HepG2 (cell line): ENCODE measurements around the gene CLEC16A. TPM values are rescaled to one million over a fixed set of nuclear protein-coding genes. Genes with fewer than 3 reads are reported as not detected.

ENCODE experiments used
- ATAC-seq: fragments of 200-7000 bp; cut with Tn5 transposase; 3 replicates; pipeline ENCODE4 v1.9.1; 2020; ENCODE audit warnings: mild to moderate bottlenecking, moderate library complexity
- BruUV-seq: library from RNA; stranded (reverse); fragments of 400-500 nt; replicated peaks from 2 replicates; lab custom pipeline; 2021; lab: Mats Ljungman, UMichigan
- CTCF ChIA-PET: fragments of 300-600 bp; formaldehyde crosslinking; extraction: SDS; loops from one replicate; lab custom pipeline; 2021; ENCODE audit warnings: low total read pairs, inconsistent platforms, low intra/inter-chr PET ratio; lab: Yijun Ruan, JAX
- POLR2A ChIA-PET: fragments of 350-600 bp; sonication (Branson Sonifier 250); formaldehyde crosslinking; loops from one replicate; lab custom pipeline; 2020; ENCODE audit warnings: antibody characterized with exemption, inconsistent platforms; lab: Yijun Ruan, JAX
- DNase-seq: peaks from one replicate; pipeline ENCODE4 v3.0.0-alpha.2; 2015; ENCODE audit warnings: low spot score
- FAIRE-seq: peaks from 3 replicates; lab custom pipeline; 2011; peaks lifted over from hg19 to GRCh38; lab: Jason Lieb, UNC
- H2AFZ ChIP-seq: one replicate; pipeline ENCODE4 v1.6.1; 2011; ENCODE audit warnings: low read length, inconsistent platforms
- H3K27ac ChIP-seq: fragments of 300-600 bp; 3 replicates; pipeline ENCODE4 v1.8.0; 2011; ENCODE audit warnings: mixed run types, mild to moderate bottlenecking, mixed read lengths, low read length, inconsistent platforms; ENCODE audit not compliant: insufficient read depth; ENCODE audit errors: extremely low read length
- H3K27me3 ChIP-seq, 2 experiments: fragments of 200-600 bp in 1 of 2; 2 replicates in 1 of 2; 3 replicates in 1 of 2; pipeline versions ENCODE4 v1.6.0 to v1.8.0; 2011; ENCODE audit warnings: low read length in 2 of 2, mild to moderate bottlenecking in 2 of 2, moderate library complexity in 2 of 2, inconsistent platforms in 1 of 2; ENCODE audit not compliant: insufficient read depth in 2 of 2, control insufficient read depth in 1 of 2
- H3K36me3 ChIP-seq, 2 experiments: fragments of 200-600 bp in 1 of 2; replicated peaks in 1 of 2; 2 replicates in 1 of 2; 3 replicates in 1 of 2; pipeline versions ENCODE4 v1.5.1 to v1.8.0; 2011; ENCODE audit warnings: low read length in 2 of 2, inconsistent platforms in 1 of 2; ENCODE audit not compliant: insufficient read depth in 2 of 2, control insufficient read depth in 1 of 2
- H3K4me1 ChIP-seq: 2 replicates; pipeline ENCODE4 v1.5.1; 2012; ENCODE audit warnings: low read length, inconsistent platforms; ENCODE audit not compliant: insufficient read depth
- H3K4me2 ChIP-seq: 2 replicates; pipeline ENCODE4 v1.6.0; 2011; ENCODE audit warnings: low read depth, low read length, inconsistent platforms
- H3K4me3 ChIP-seq, 3 experiments: fragments of 200-600 bp in 1 of 3; sonication (generic), shearing (Covaris generic) in 1 of 3; replicated peaks in 1 of 3; 2 replicates each; pipeline ENCODE4 v1.5.1; 2011 to 2016; ENCODE audit warnings: low read length in 3 of 3, inconsistent platforms in 2 of 3, low read depth in 2 of 3, mild to moderate bottlenecking in 2 of 3, control low read depth in 1 of 3, mixed read lengths in 1 of 3; ENCODE audit not compliant: insufficient read depth in 1 of 3
- H3K79me2 ChIP-seq: one replicate; pipeline ENCODE4 v1.6.1; 2011; ENCODE audit warnings: low read length, inconsistent platforms; ENCODE audit not compliant: insufficient read depth
- H3K9ac ChIP-seq: 2 replicates; pipeline ENCODE4 v1.6.0; 2011; ENCODE audit warnings: mild to moderate bottlenecking, low read depth, low read length, inconsistent platforms; ENCODE audit not compliant: insufficient read depth
- H3K9me3 ChIP-seq: 2 replicates; pipeline ENCODE4 v1.5.1; 2012; ENCODE audit warnings: mild to moderate bottlenecking, low read length
- H4K20me1 ChIP-seq: 2 replicates; pipeline ENCODE4 v1.6.0; 2011; ENCODE audit warnings: inconsistent platforms, mild to moderate bottlenecking, low read length, moderate library complexity; ENCODE audit not compliant: insufficient read depth
- BCL3 ChIP-seq: sonication (generic); formaldehyde crosslinking; IDR thresholded peaks from 2 replicates; pipeline ENCODE4 v1.5.1; 2020; ENCODE audit warnings: mild to moderate bottlenecking, missing genetic modification reagents, moderate library complexity
- EHMT2 ChIP-seq: fragments of 200-600 bp; sonication (generic); IDR thresholded peaks from 2 replicates; pipeline ENCODE4 v1.7.0; 2017; ENCODE audit warnings: antibody characterized with exemption, low read depth, low read length, borderline replicate concordance
- FOXO4 ChIP-seq: sonication (generic); formaldehyde crosslinking; conservative IDR thresholded peaks from 2 replicates; pipeline ENCODE4 v1.8.1; 2023; ENCODE audit warnings: missing genetic modification reagents
- HES4 ChIP-seq: sonication (generic); formaldehyde crosslinking; IDR thresholded peaks from 2 replicates; pipeline ENCODE4 v1.9.0; 2021; ENCODE audit warnings: mild to moderate bottlenecking, missing genetic modification reagents, borderline replicate concordance
- PHF20 ChIP-seq: sonication (generic); formaldehyde crosslinking; IDR thresholded peaks from 2 replicates; pipeline ENCODE4 v1.5.0; 2020; ENCODE audit warnings: mild to moderate bottlenecking, missing genetic modification reagents
- RXRA ChIP-seq: sonication (generic); formaldehyde crosslinking; IDR thresholded peaks from 2 replicates; pipeline ENCODE4 v1.5.1; 2020; ENCODE audit warnings: missing genetic modification reagents
- SMC3 ChIP-seq: IDR thresholded peaks from 2 replicates; pipeline ENCODE4 v1.6.1; 2011; ENCODE audit warnings: low read length, improper control_type of control experiment
- TERF1 ChIP-seq: sonication (generic); formaldehyde crosslinking; IDR thresholded peaks from 2 replicates; pipeline ENCODE4 v1.8.0; 2022; ENCODE audit warnings: mild to moderate bottlenecking, missing genetic modification reagents, moderate library complexity
- USF2 ChIP-seq, 2 experiments: sonication (generic) in 1 of 2; formaldehyde crosslinking in 1 of 2; IDR thresholded peaks; 2 replicates each; pipeline versions ENCODE4 v1.5.1 to v1.6.1; 2011 to 2020; ENCODE audit warnings: borderline replicate concordance in 1 of 2, low read depth in 1 of 2, low read length in 1 of 2, mild to moderate bottlenecking in 1 of 2, missing genetic modification reagents in 1 of 2, moderate library complexity in 1 of 2
- ZBTB38 ChIP-seq: sonication (generic); formaldehyde crosslinking; IDR thresholded peaks from 2 replicates; pipeline ENCODE4 v1.5.1; 2020; ENCODE audit warnings: mild to moderate bottlenecking, missing genetic modification reagents
- ZEB1 ChIP-seq: IDR thresholded peaks from 2 replicates; pipeline ENCODE4 v1.6.1; 2012; ENCODE audit warnings: mild to moderate bottlenecking, low read depth, inconsistent platforms; ENCODE audit not compliant: insufficient replicate concordance
- ZNF138 ChIP-seq: sonication (generic); formaldehyde crosslinking; IDR thresholded peaks from 2 replicates; pipeline ENCODE4 v1.5.0; 2020; ENCODE audit warnings: mild to moderate bottlenecking, low read depth, missing genetic modification reagents
- ZNF383 ChIP-seq: sonication (generic); formaldehyde crosslinking; IDR thresholded peaks from 2 replicates; pipeline ENCODE4 v1.4.0; 2020; ENCODE audit warnings: missing genetic modification reagents, mild to moderate bottlenecking, borderline replicate concordance
- ZNF607 ChIP-seq: sonication (generic); formaldehyde crosslinking; IDR thresholded peaks from 2 replicates; pipeline ENCODE4 v1.5.1; 2020; ENCODE audit warnings: missing genetic modification reagents, mild to moderate bottlenecking, borderline replicate concordance
- WGBS: methylation state at CpG from one replicate; pipeline ENCODE4 v1.1.6; 2017; ENCODE audit warnings: low lambda C conversion rate; 5-methylcytosine and 5-hydroxymethylcytosine counted together
- in situ Hi-C: cut with HindIII; loops from 2 replicates; pipeline ENCODE4 v1.10.0; 2017; ENCODE audit warnings: low pct_unique_long_range_greater_than_20kb; ENCODE audit not compliant: extremely low pct_ligation_motif_present
- intact Hi-C: fragments of 100-400 bp; cut with micrococcal nuclease; formaldehyde crosslinking; loops from one replicate; pipeline ENCODE4 v1.10.0; 2022; ENCODE audit not compliant: unreplicated experiment
- polyA plus RNA-seq, 8 experiments: library from polyadenylated mRNA; depleted of rRNA in 3 of 8; stranded (reverse) in 7 of 8; unstranded in 1 of 8; fragments of >200 nt; fragmentation: Illumina TruSeq in 4 of 8; extraction: Trizol in 4 of 8; gene quantifications; 2 replicates each; pipeline versions ENCODE4 v1.2.1 to v1.2.3, GENCODE V29; 2011 to 2016; ENCODE audit warnings: low read depth in 4 of 8, missing spikeins in 1 of 8, mixed read lengths in 1 of 8; ENCODE audit not compliant: insufficient read depth in 1 of 8
- total RNA-seq, 5 experiments: library from RNA; depleted of rRNA; stranded (reverse); fragments of >200 nt; fragmentation: Illumina TruSeq; extraction: Trizol; gene quantifications; 2 replicates each; pipeline ENCODE4 v1.2.3, GENCODE V29; 2016; ENCODE audit warnings: low read depth in 1 of 5

CLEC16A gene
- total and polyA plus RNA-seq, 2 of the 13 experiments (the other 11 are each of a cell fraction or from before 2014, with no cell fraction given), result 8.5 to 10.3 TPM

- H3K27me3 ChIP-seq, result peaks cover 0 to 9% of the 10 kb centered on the region in 2 experiments; a peak in 1 of 5 replicates
- no peak overlapping the region; the same call in 1 of the 2 replicates for H3K9ac ChIP-seq
- no peak overlapping the region for H2AFZ ChIP-seq
- in situ Hi-C loops (loop anchor here (5.0 kb wide), 1 partner anchor 401 kb away; no protein-coding TSS in a partner anchor), intact Hi-C loops (loop anchor here (1.0 kb wide), 3 partner anchors 27 to 404 kb away; no protein-coding TSS in a partner anchor)
- POLR2A ChIA-PET, result interaction anchor here (1.1 to 1.4 kb wide), 3 partner anchors 8 to 175 kb away, joined by 4 to 9 read pairs (median 9); partner anchors contain the start of genes DEXI and NUBP1
- H3K36me3 ChIP-seq, result no peaks in the 10 kb centered on the region
- peak; percentile 94 for DNase-seq
- peak; percentile 71 for ATAC-seq
- no peaks in the 10 kb centered on the region for H3K9me3 ChIP-seq
- H3K4me3 ChIP-seq, result peak overlapping the region in 1 of 3 experiments; percentile 55; a peak in 2 of 6 replicates
- FAIRE-seq, result peak; percentile 99
- 26% methylated on average over 21 of the region's 21 CpGs for WGBS
- peaks cover 43% of the 10 kb centered on the region for H3K4me1 ChIP-seq
- BruUV-seq, result no TSS peak
- no peak overlapping the region for H3K27ac ChIP-seq
- CTCF ChIA-PET, result interaction anchor here (0.9 to 2.6 kb wide), 3 partner anchors 181 to 404 kb away, joined by 3 to 19 read pairs (median 6); no protein-coding TSS in a partner anchor
- no peaks in the 10 kb centered on the region for H4K20me1 ChIP-seq
- no peaks in the 10 kb centered on the region for H3K79me2 ChIP-seq
- peak overlapping the region; percentile 69 for H3K4me2 ChIP-seq
- TF ChIP-seq PHF20 (CRISPR knock-in tag), result no peak
- TF ChIP-seq ZBTB38, result peak; percentile 67; the same call in 1 of the 2 replicates
- TF ChIP-seq TERF1 (CRISPR knock-in tag), result no peak
- TF ChIP-seq ZNF138 (CRISPR knock-in tag), result no peak
- TF ChIP-seq USF2 (IDR thresholded peaks at IDR 0.05; ENCODE audit: low read depth, low read length), result no peak
- no peak for TF ChIP-seq USF2 (CRISPR knock-in tag; IDR thresholded peaks at IDR 0.05; ENCODE audit: borderline replicate concordance)
- TF ChIP-seq FOXO4 (CRISPR knock-in tag), result no peak
- no peak for TF ChIP-seq BCL3 (CRISPR knock-in tag)
- TF ChIP-seq SMC3, result peak; percentile 95
- no peak for TF ChIP-seq HES4 (CRISPR knock-in tag)
- no peak for TF ChIP-seq ZEB1
- TF ChIP-seq ZNF607 (CRISPR knock-in tag), result peak; percentile 35; the same call in 1 of the 2 replicates
- 0 out of 2 replicates have a peak, but pooled peaks have one; percentile 57 for TF ChIP-seq ZNF383 (CRISPR knock-in tag)
- TF ChIP-seq RXRA (CRISPR knock-in tag), result no peak; the same call in none of the 2 replicates
- no peak for TF ChIP-seq EHMT2
Measured at GRCh38 chr16:10918294-10919002, 25.9 kb upstream of the CLEC16A start.
